ENCODE results near the gene GABPB2. TPM values are rescaled to one million over a fixed set of nuclear protein-coding genes. Genes with fewer than 3 reads are reported as not detected.

GABPB2 gene
- total RNA-seq, 1 donor from 2014 or later, result 3.6 TPM

GRCh38 chr1:151166505-151166956 is 96.0 kb downstream of the GABPB2 start:
- TF ChIP-seq EZH2 (IDR thresholded peaks at IDR 0.05; ENCODE audit: insufficient read depth, low read length) (no peak), CTCF (IDR thresholded peaks at IDR 0.05; ENCODE audit: insufficient read depth, low read depth, low read length) (no peak)
- peaks cover 22% of the 10 kb centered on the region for H3K36me3 Mint-ChIP-seq (ENCODE audit: low read depth, unreplicated experiment)
- peaks cover 11% of the 10 kb centered on the region for H3K4me1 Mint-ChIP-seq (ENCODE audit: low read depth, unreplicated experiment)
- Histone ChIP-seq H3K27me3 (ENCODE audit: insufficient read depth, low read length) (no peaks in the 10 kb centered on the region), H4K20me1 (ENCODE audit: insufficient read depth, low read length) (peaks cover 6% of the 10 kb centered on the region), H3K9me3 (ENCODE audit: insufficient read depth, low read depth, low read length) (no peaks in the 10 kb centered on the region), H3K27ac (ENCODE audit: low read depth, low read length) (peak overlapping the region; percentile 91), H3K4me3 (ENCODE audit: insufficient read depth, low read depth, low read length) (peak overlapping the region; percentile 99), H3K4me1 (ENCODE audit: insufficient read depth, low read length) (peaks cover 15% of the 10 kb centered on the region), H3K9ac (ENCODE audit: low read length) (peak overlapping the region; percentile 98), H3K79me2 (ENCODE audit: insufficient read depth, low read length) (peaks cover 41% of the 10 kb centered on the region), H3K4me2 (ENCODE audit: low read length) (peak overlapping the region; percentile 95), H2AFZ (ENCODE audit: low read depth, low read length) (peak overlapping the region; percentile 74), H3K36me3 (ENCODE audit: insufficient read depth, low read length) (peaks cover 3% of the 10 kb centered on the region)
- peak; percentile 77 for DNase-seq (ENCODE audit: low read depth)
- no peaks in the 10 kb centered on the region for H3K9me3 Mint-ChIP-seq (ENCODE audit: unreplicated experiment)
- H3K27me3 Mint-ChIP-seq (ENCODE audit: low read depth, unreplicated experiment), result no peaks in the 10 kb centered on the region
- FAIRE-seq, result no peak
- peak overlapping the region; percentile 96 for H3K4me3 Mint-ChIP-seq (ENCODE audit: unreplicated experiment)
- peak overlapping the region; percentile 94 for H3K27ac Mint-ChIP-seq (ENCODE audit: unreplicated experiment)

- TF ChIP-seq EZH2 (IDR thresholded peaks at IDR 0.05; ENCODE audit: insufficient read depth, low read length) (no peak), CTCF (IDR thresholded peaks at IDR 0.05; ENCODE audit: insufficient read depth, low read depth, low read length) (no peak)
- no peak overlapping the region for H2AFZ ChIP-seq (ENCODE audit: low read depth, low read length)
- Mint-ChIP-seq H3K27me3 (ENCODE audit: low read depth, unreplicated experiment) (no peaks in the 10 kb centered on the region), H3K9me3 (ENCODE audit: unreplicated experiment) (no peaks in the 10 kb centered on the region), H3K4me1 (ENCODE audit: low read depth, unreplicated experiment) (peaks cover 11% of the 10 kb centered on the region), H3K4me3 (ENCODE audit: unreplicated experiment) (peak overlapping the region; percentile 96), H3K36me3 (ENCODE audit: low read depth, unreplicated experiment) (peaks cover 18% of the 10 kb centered on the region), H3K27ac (ENCODE audit: unreplicated experiment) (peak overlapping the region; percentile 94)
- H3K9ac ChIP-seq (ENCODE audit: low read length), result peak overlapping the region; percentile 98
- peaks cover 15% of the 10 kb centered on the region for H3K4me1 ChIP-seq (ENCODE audit: insufficient read depth, low read length)
- no peaks in the 10 kb centered on the region for H3K9me3 ChIP-seq (ENCODE audit: insufficient read depth, low read depth, low read length)
- no peaks in the 10 kb centered on the region for H3K36me3 ChIP-seq (ENCODE audit: insufficient read depth, low read length)
- peaks cover 6% of the 10 kb centered on the region for H4K20me1 ChIP-seq (ENCODE audit: insufficient read depth, low read length)
- H3K4me3 ChIP-seq (ENCODE audit: insufficient read depth, low read depth, low read length), result peak overlapping the region; percentile 99
- peak overlapping the region; percentile 95 for H3K4me2 ChIP-seq (ENCODE audit: low read length)
- no peak for DNase-seq (ENCODE audit: low read depth)
- no peaks in the 10 kb centered on the region for H3K27me3 ChIP-seq (ENCODE audit: insufficient read depth, low read length)
- FAIRE-seq, result no peak
- peaks cover 41% of the 10 kb centered on the region for H3K79me2 ChIP-seq (ENCODE audit: insufficient read depth, low read length)
- H3K27ac ChIP-seq (ENCODE audit: low read depth, low read length), result peak overlapping the region; percentile 91
These were observed 96.6 kb downstream of the GABPB2 start for GRCh38 chr1:151167116-151167515.

- FAIRE-seq (no peak), DNase-seq (ENCODE audit: low read depth) (no peak)
- H4K20me1 ChIP-seq (ENCODE audit: insufficient read depth, low read length), result peaks cover 6% of the 10 kb centered on the region
- peaks cover 7% of the 10 kb centered on the region for H3K4me1 ChIP-seq (ENCODE audit: insufficient read depth, low read length)
- no peak for TF ChIP-seq CTCF (IDR thresholded peaks at IDR 0.05; ENCODE audit: insufficient read depth, low read depth, low read length)
- H3K36me3 ChIP-seq (ENCODE audit: insufficient read depth, low read length), result peaks cover 7% of the 10 kb centered on the region
- peaks cover 6% of the 10 kb centered on the region for H3K4me1 Mint-ChIP-seq (ENCODE audit: low read depth, unreplicated experiment)
- H3K9me3 ChIP-seq (ENCODE audit: insufficient read depth, low read depth, low read length), result no peaks in the 10 kb centered on the region
- peak overlapping the region; percentile 22 for H3K27ac Mint-ChIP-seq (ENCODE audit: unreplicated experiment)
- no peaks in the 10 kb centered on the region for H3K27me3 ChIP-seq (ENCODE audit: insufficient read depth, low read length)
- H3K27ac ChIP-seq (ENCODE audit: low read depth, low read length), result no peak overlapping the region
- no peak overlapping the region for H3K9ac ChIP-seq (ENCODE audit: low read length)
- H3K4me3 ChIP-seq (ENCODE audit: insufficient read depth, low read depth, low read length), result no peak overlapping the region
- no peaks in the 10 kb centered on the region for H3K9me3 Mint-ChIP-seq (ENCODE audit: unreplicated experiment)
- H3K36me3 Mint-ChIP-seq (ENCODE audit: low read depth, unreplicated experiment), result peaks cover 23% of the 10 kb centered on the region
- H3K27me3 Mint-ChIP-seq (ENCODE audit: low read depth, unreplicated experiment), result no peaks in the 10 kb centered on the region
- peak overlapping the region; percentile 2 for H3K4me3 Mint-ChIP-seq (ENCODE audit: unreplicated experiment)
- H2AFZ ChIP-seq (ENCODE audit: low read depth, low read length), result no peak overlapping the region
- peaks cover 20% of the 10 kb centered on the region for H3K79me2 ChIP-seq (ENCODE audit: insufficient read depth, low read length)
- no peak overlapping the region for H3K4me2 ChIP-seq (ENCODE audit: low read length)
These were observed 100.6 kb downstream of the GABPB2 start for GRCh38 chr1:151171190-151171589.

Data from astrocyte (in vitro differentiated cells and primary cell).